B cell (primary cell): Measurements from ENCODE around the gene TMEM134. TPM values are rescaled to one million over a fixed set of nuclear protein-coding genes. Genes with fewer than 3 reads are reported as not detected.
A peak's percentile ranks its signal among the peaks of the same experiment; 100 is the strongest.

Experiments used
- ATAC-seq: fragments of 200-7000 bp; cut with Tn5 transposase; one replicate; pipeline ENCODE4 v1.10.0; 2021; ENCODE audit warnings: low read depth, mild to moderate bottlenecking, moderate number of reproducible peaks, moderate library complexity
- CTCF ChIA-PET: fragments of 350-600 bp; sonication (Branson Sonifier 250); formaldehyde crosslinking; loops from one replicate; lab custom pipeline; 2021; ENCODE audit warnings: antibody characterized with exemption, inconsistent platforms; lab: Charles Lee
- POLR2A ChIA-PET: fragments of 350-600 bp; sonication (Branson Sonifier 250); formaldehyde crosslinking; loops from one replicate; lab custom pipeline; 2021; ENCODE audit warnings: antibody characterized with exemption; lab: Charles Lee
- DNase-seq: peaks from one replicate; pipeline ENCODE4 v3.0.0; 2013
- H2AFZ ChIP-seq: 2 replicates; pipeline ENCODE4 v1.6.1; 2012; ENCODE audit warnings: mild to moderate bottlenecking, low read depth, low read length; ENCODE audit not compliant: insufficient read depth, poor library complexity, severe bottlenecking
- H3K27ac ChIP-seq, 2 donors: 1 replicate in 1 of 2; 2 replicates in 1 of 2; pipeline ENCODE4 v1.5.1; 2012 to 2013; ENCODE audit warnings: low read length in 2 of 2, mild to moderate bottlenecking in 2 of 2, moderate library complexity in 1 of 2
- H3K27me3 ChIP-seq, 4 experiments: fragments of 200-600 bp in 1 of 4; sonication (generic) in 1 of 4; replicated peaks in 1 of 4; 1 replicate in 2 of 4; 2 replicates in 2 of 4; pipeline versions ENCODE4 v1.6.1 to v1.7.0; 2013 to 2016; ENCODE audit warnings: low read length in 3 of 4, mild to moderate bottlenecking in 2 of 4, mixed read lengths in 1 of 4, moderate library complexity in 1 of 4; ENCODE audit not compliant: insufficient read depth in 4 of 4, control insufficient read depth in 3 of 4; ENCODE audit errors: control extremely low read depth in 1 of 4
- H3K36me3 ChIP-seq, 2 experiments: replicated peaks in 1 of 2; 1 replicate in 1 of 2; 2 replicates in 1 of 2; pipeline versions ENCODE4 v1.6.1 to v1.7.1; 2013; ENCODE audit warnings: low read length in 1 of 2; ENCODE audit not compliant: insufficient read depth in 2 of 2, control insufficient read depth in 1 of 2; ENCODE audit errors: control extremely low read depth in 1 of 2, extremely low read depth in 1 of 2
- H3K4me1 ChIP-seq, 2 donors: fragments of 200-600 bp in 1 of 2; sonication (generic) in 1 of 2; 1 replicate in 1 of 2; 2 replicates in 1 of 2; pipeline versions ENCODE4 v1.5.1 to v1.6.1; 2013 to 2017; ENCODE audit warnings: low read length in 2 of 2; ENCODE audit not compliant: control insufficient read depth in 2 of 2, insufficient read depth in 2 of 2
- H3K4me2 ChIP-seq: replicated peaks from 2 replicates; pipeline ENCODE3; 2012; ENCODE audit warnings: mild to moderate bottlenecking, low read depth, low read length; ENCODE audit not compliant: poor library complexity, severe bottlenecking
- H3K4me3 ChIP-seq, 5 experiments: fragments of 200-600 bp in 1 of 5; sonication (generic) in 1 of 5; 1 replicate in 3 of 5; 2 replicates in 2 of 5; pipeline versions ENCODE4 v1.5.1 to v1.7.0; 2011 to 2016; ENCODE audit warnings: low read length in 4 of 5, mild to moderate bottlenecking in 4 of 5, low read depth in 2 of 5, control low read depth in 1 of 5, moderate library complexity in 1 of 5; ENCODE audit not compliant: insufficient read depth in 1 of 5; ENCODE audit errors: control extremely low read depth in 1 of 5, extremely low read depth in 1 of 5
- H3K79me2 ChIP-seq: fragments of 200-600 bp; sonication (generic); one replicate; pipeline ENCODE4 v1.6.0; 2016; ENCODE audit warnings: low read length; ENCODE audit not compliant: control insufficient read depth, insufficient read depth
- H3K9ac ChIP-seq: fragments of 200-600 bp; sonication (generic); 2 replicates; pipeline ENCODE4 v1.6.1; 2017; ENCODE audit warnings: mild to moderate bottlenecking, low read length, moderate library complexity
- H3K9me3 ChIP-seq, 3 donors: one replicate each; pipeline versions ENCODE4 v1.6.1 to v1.7.1; 2013; ENCODE audit warnings: low read length in 2 of 3; ENCODE audit not compliant: control insufficient read depth in 2 of 3, insufficient read depth in 1 of 3; ENCODE audit errors: control extremely low read depth in 1 of 3
- H4K20me1 ChIP-seq: 2 replicates; pipeline ENCODE4 v1.6.0; 2012; ENCODE audit warnings: mild to moderate bottlenecking, low read length; ENCODE audit not compliant: insufficient read depth, control insufficient read depth, poor library complexity, severe bottlenecking
- H3K27ac Mint-ChIP-seq: one replicate; pipeline ENCODE4 v1.8.0; 2021; ENCODE audit warnings: mixed read lengths
- H3K27me3 Mint-ChIP-seq: one replicate; pipeline ENCODE4 v1.8.0; 2021; ENCODE audit warnings: mixed read lengths
- H3K4me1 Mint-ChIP-seq: one replicate; pipeline ENCODE4 v1.8.0; 2021; ENCODE audit warnings: mixed read lengths
- H3K4me3 Mint-ChIP-seq: one replicate; pipeline ENCODE4 v1.8.0; 2021; ENCODE audit warnings: mixed read lengths
- H3K9me3 Mint-ChIP-seq: one replicate; pipeline ENCODE4 v1.8.0; 2022; ENCODE audit warnings: mixed read lengths; ENCODE audit not compliant: insufficient read depth
- EZH2 ChIP-seq: IDR thresholded peaks from 2 replicates; pipeline ENCODE4 v1.6.1; 2012; ENCODE audit warnings: borderline replicate concordance, low read depth, mild to moderate bottlenecking, moderate library complexity, low read length; ENCODE audit not compliant: insufficient read depth, poor library complexity, severe bottlenecking
- WGBS: methylation state at CpG from one replicate; pipeline ENCODE4 v1.1.5; 2013; ENCODE audit warnings: missing lambda C conversion rate; ENCODE audit not compliant: insufficient coverage; 5-methylcytosine and 5-hydroxymethylcytosine counted together
- intact Hi-C: fragments of 100-400 bp; cut with micrococcal nuclease; formaldehyde crosslinking; loops from one replicate; pipeline ENCODE4 v1.10.0; 2022
- polyA plus RNA-seq: library from polyadenylated mRNA; depleted of rRNA; stranded (reverse); fragments of >200 nt; gene quantifications from 2 replicates; pipeline ENCODE4 v1.2.3, GENCODE V29; 2012
- total RNA-seq, 2 donors: library from RNA; stranded (reverse); fragments of 120-200 nt in 1 of 2; gene quantifications; 1 replicate in 1 of 2; 2 replicates in 1 of 2; pipeline versions ENCODE4 v1.2.3 to v1.2.4, GENCODE V29; 2013 to 2022
- TF ChIP-seq, protein P1 (sequence below): fragments of 200-600 bp; IDR thresholded peaks from one replicate; pipeline ENCODE4 v1.8.0; 2022; ENCODE audit warnings: antibody characterized with exemption, mild to moderate bottlenecking

TMEM134 gene
- total and polyA plus RNA-seq, 2 donors (not counting 1 experiment from before 2014, with no cell fraction given): 167 to 197 TPM

DNA sequence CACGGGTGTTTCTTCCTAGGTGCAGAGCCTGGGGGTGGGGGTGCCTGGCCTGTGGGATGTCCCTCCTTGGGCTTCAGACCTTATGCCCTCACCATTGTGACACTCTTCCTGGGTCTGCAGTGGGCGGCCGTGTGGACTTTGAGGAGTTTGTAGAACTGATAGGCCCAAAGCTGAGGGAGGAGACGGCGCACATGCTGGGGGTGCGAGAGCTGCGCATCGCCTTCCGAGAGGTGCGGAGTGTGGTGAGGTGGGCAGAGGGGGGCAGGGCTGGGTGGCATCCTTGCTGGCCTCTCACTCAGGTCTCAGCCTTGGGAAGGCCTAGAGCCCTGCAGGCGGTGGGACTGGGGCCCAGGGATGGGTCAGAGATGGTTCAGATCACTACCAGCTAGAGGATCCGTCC, 11.6 kb downstream of the TMEM134 start:
- no peak overlapping the region for H3K4me3 ChIP-seq
- DNase-seq: no peak
- no peak overlapping the region for H3K4me2 ChIP-seq
- POLR2A ChIA-PET: interaction anchor here (2.6 to 6.0 kb wide), 4 partner anchors 10 to 38 kb away, joined by 10 to 110 read pairs (median 62); partner anchors contain the start of genes CORO1B and PTPRCAP
- H3K4me1 Mint-ChIP-seq: peaks cover 42% of the 10 kb centered on the region
- peaks cover 0 to 3% (median 0%) of the 10 kb centered on the region in 3 donors for H3K9me3 ChIP-seq
- no peak overlapping the region for H3K9ac ChIP-seq
- peaks cover 51 to 86% of the 10 kb centered on the region in 2 donors for H3K4me1 ChIP-seq
- no peak overlapping the region for H2AFZ ChIP-seq
- no peaks in the 10 kb centered on the region for H4K20me1 ChIP-seq
- ATAC-seq: no peak
- H3K27ac ChIP-seq: peak overlapping the region in 1 of 2 donors; percentile 24
- H3K9me3 Mint-ChIP-seq: no peaks in the 10 kb centered on the region
- H3K4me3 Mint-ChIP-seq: peak overlapping the region; percentile 32
- H3K27me3 Mint-ChIP-seq: no peaks in the 10 kb centered on the region
- CTCF ChIA-PET: interaction anchor here (1.4 to 5.2 kb wide), 3 partner anchors 10 to 38 kb away, joined by 4 to 43 read pairs (median 42); partner anchors contain the start of gene PTPRCAP
- H3K27me3 ChIP-seq: no peaks in the 10 kb centered on the region
- 95% methylated on average over 11 of the region's 12 CpGs for WGBS
- H3K27ac Mint-ChIP-seq: peak overlapping the region; percentile 92
- H3K36me3 ChIP-seq: no peaks in the 10 kb centered on the region
- H3K79me2 ChIP-seq: peaks cover 52% of the 10 kb centered on the region
- intact Hi-C loops: no loop called here
- TF ChIP-seq, protein P1, sequence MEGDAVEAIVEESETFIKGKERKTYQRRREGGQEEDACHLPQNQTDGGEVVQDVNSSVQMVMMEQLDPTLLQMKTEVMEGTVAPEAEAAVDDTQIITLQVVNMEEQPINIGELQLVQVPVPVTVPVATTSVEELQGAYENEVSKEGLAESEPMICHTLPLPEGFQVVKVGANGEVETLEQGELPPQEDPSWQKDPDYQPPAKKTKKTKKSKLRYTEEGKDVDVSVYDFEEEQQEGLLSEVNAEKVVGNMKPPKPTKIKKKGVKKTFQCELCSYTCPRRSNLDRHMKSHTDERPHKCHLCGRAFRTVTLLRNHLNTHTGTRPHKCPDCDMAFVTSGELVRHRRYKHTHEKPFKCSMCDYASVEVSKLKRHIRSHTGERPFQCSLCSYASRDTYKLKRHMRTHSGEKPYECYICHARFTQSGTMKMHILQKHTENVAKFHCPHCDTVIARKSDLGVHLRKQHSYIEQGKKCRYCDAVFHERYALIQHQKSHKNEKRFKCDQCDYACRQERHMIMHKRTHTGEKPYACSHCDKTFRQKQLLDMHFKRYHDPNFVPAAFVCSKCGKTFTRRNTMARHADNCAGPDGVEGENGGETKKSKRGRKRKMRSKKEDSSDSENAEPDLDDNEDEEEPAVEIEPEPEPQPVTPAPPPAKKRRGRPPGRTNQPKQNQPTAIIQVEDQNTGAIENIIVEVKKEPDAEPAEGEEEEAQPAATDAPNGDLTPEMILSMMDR: no peak
- TF ChIP-seq EZH2: no peak

DNA sequence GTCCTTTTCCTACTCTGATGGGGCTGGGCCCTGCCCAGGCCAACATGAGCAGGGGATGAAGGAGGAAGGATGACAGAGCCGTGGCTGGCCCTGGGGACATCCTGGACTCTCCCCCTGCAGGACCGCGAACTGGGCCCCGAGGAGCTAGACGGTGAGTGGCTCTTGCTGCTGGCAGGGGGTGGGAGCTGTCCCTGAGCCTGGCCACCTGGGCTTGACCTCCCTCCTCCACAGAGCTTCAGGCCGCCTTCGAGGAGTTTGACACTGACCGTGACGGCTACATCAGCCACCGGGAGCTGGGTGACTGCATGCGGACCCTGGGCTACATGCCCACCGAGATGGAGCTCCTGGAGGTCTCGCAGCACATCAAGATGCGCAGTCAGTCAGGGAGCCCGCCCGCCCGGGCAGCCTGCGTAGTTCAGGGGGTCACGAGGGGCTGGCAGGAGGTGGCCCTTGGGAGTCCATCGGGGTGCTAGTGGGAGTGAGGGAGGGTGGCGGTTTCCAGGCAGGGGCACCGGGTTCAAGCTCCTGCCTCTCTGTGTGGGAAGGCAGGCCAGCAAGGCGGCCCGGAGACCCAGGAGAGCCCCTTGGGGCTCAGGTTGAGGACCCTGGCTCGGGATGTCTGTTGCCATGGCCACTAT, 12.9 kb downstream of the TMEM134 start:
- CTCF ChIA-PET: interaction anchor here (2.3 kb wide), 1 partner anchor 19 kb away, joined by 7 read pairs; the partner anchor contains the start of gene PTPRCAP

More for the DNA sequence above, 12.9 kb downstream of the TMEM134 start:
- H4K20me1 ChIP-seq: no peaks in the 10 kb centered on the region
- DNase-seq: no peak
- TF ChIP-seq, protein P1: no peak
- no peak for TF ChIP-seq EZH2
- H3K4me3 ChIP-seq: no peak overlapping the region
- no peaks in the 10 kb centered on the region for H3K27me3 ChIP-seq
- H3K4me2 ChIP-seq: no peak overlapping the region
- WGBS: 96% methylated on average over 22 of the region's 25 CpGs
- no peak overlapping the region for H3K4me3 Mint-ChIP-seq
- ATAC-seq: no peak
- H3K27me3 Mint-ChIP-seq: no peaks in the 10 kb centered on the region
- no peak overlapping the region for H3K9ac ChIP-seq
- intact Hi-C loops: no loop called here
- peaks cover 61% of the 10 kb centered on the region for H3K79me2 ChIP-seq
- peaks cover 0 to 3% (median 0%) of the 10 kb centered on the region in 3 donors for H3K9me3 ChIP-seq
- no peaks in the 10 kb centered on the region for H3K9me3 Mint-ChIP-seq
- no peak overlapping the region for H2AFZ ChIP-seq
- peaks cover 44% of the 10 kb centered on the region for H3K4me1 Mint-ChIP-seq
- no peak overlapping the region for H3K27ac ChIP-seq
- POLR2A ChIA-PET: interaction anchor here (1.0 to 6.0 kb wide), 5 partner anchors 9 to 19 kb away, joined by 4 to 98 read pairs (median 7); partner anchors contain the start of gene PTPRCAP
- peak overlapping the region; percentile 92 for H3K27ac Mint-ChIP-seq
- H3K4me1 ChIP-seq: peaks cover 48 to 88% of the 10 kb centered on the region in 2 donors
- H3K36me3 ChIP-seq: no peaks in the 10 kb centered on the region
